Endometrium (tissue), 2 donors: ENCODE results near the gene LASP1.

Source experiments
- FAIRE-seq: peaks from 2 replicates; lab custom pipeline; 2012; peaks lifted over from hg19 to GRCh38; lab: Jason Lieb, UNC
- donor health status: control.
- donor health status: control.

The LASP1 gene

DNA sequence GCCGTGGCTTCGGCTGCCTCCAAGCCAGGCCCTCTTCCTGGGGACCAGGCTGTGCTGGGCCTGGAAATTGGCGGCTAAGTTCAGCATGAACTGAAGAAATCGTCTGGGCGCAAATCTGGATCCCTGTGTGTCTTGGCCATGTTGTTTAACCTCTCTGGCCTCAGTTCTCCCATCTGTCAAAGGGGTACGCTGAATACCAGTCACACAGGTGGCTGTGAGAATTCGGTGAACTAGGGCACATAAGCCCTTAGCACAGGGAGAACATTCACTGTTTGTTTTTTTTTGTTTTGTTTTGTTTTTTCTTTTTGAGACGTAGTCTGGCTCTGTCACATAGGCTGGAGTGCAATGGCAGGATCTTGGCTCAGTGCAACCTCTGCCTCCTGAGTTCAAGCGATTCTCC lies 19.0 kb downstream of the LASP1 start:
- FAIRE-seq, result no peak

DNA sequence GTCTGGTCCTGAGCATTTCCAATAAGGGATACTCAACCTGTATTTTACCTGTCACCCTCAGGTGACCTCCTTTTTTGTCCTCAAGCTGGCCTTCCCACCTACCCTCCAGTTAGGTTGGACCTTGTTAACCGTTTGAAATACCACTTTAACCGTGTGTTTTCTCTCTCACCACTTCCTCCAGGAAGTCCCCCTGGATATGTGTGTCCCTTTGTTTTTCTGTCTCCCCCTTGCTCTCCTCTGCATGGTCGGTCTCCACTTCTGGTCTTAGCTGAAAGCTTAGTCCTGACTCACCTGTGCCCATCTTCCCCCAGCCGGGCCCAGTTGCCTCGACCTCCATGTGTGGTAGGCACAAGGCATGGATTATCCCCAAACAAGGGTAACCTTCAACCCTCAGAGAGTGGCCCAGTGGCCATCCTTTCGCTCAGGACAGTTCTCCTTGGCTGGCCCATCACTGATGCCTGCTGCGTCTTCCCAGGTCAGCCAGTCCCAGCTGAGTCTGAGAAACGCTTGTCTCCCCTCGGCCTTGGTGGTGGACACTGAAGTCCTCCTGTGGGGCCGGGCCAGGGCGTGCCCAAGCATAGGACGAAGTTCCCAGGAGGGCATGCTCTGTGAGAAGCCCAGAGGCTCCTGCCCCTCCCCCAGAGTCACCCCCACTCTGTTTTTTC lies 20.0 kb downstream of the LASP1 start:
- no peak for FAIRE-seq

DNA sequence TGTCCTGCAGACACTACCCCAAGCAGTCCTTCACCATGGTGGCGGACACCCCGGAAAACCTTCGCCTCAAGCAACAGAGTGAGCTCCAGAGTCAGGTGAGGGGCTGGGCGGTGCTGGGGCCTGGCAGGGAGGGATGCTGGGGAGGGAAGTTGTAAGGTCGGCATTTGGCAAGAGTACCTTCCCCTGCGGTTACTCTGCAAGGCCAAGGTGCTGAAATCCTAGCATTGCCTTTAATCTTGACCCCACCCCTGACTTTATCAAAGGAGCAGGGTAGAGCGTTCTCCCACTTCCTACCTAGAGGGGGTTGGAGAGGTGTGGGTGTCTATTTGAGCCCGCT lies 20.5 kb downstream of the LASP1 start:
- no peak for FAIRE-seq

DNA sequence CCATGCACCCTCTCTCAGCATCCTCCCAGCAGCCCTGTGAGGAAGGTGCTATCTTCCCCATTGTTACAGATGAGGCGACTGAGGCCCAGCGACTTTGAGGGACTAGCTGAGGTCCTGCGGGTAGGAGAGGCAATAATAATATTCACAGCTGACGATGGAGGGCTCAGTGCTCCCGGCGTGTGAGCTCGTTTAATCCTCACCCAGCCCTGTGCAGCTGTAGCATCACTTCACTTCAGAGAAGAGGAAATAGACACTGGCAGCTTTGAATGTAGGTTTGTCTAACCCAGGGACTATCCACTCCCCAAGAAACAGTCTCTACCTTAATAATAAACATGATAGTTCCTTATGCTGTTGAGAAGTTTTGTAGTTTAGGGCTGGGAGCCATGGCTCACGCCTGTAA lies 21.6 kb downstream of the LASP1 start:
- no peak for FAIRE-seq

DNA sequence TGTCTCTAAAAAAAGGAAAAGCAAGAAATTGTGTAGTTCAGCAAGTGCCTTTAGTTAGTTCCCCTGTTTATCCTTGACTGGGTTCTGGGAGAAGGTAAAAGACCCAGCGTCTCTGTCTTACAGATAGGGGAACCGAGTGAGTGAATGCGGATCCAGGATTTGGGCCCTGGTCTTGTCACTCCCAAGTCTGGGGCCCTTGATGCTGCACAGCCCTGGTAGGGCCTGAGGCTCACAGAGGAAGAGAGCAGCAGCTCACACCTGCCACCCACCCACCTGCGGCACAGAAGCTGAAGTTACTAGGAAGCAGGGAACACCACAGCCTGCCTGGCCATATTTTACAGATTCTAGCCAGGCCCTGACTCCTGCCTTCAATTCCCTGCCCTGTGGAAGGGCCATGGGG lies 22.2 kb downstream of the LASP1 start:
- FAIRE-seq, result no peak

DNA sequence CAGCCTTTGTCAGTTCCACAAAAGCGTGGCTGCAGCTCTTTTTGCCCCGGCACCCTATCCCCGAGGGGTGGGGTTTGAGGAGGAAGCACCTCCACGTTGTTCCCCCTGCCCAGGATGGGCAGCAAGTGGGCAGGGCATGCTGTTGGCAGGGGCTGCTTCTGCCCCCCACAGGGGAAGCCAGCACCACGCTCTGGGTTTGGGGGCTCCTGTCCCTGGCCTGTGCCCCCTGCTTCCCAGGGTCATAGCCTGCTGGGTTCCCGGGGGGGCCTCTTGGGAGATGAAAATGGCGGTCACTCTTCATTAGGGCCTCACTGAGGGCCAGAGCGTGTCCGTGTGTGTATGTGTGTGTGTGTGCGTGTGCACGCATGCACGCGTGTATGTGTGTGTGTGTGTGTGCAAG lies 22.8 kb downstream of the LASP1 start:
- FAIRE-seq, result no peak

DNA sequence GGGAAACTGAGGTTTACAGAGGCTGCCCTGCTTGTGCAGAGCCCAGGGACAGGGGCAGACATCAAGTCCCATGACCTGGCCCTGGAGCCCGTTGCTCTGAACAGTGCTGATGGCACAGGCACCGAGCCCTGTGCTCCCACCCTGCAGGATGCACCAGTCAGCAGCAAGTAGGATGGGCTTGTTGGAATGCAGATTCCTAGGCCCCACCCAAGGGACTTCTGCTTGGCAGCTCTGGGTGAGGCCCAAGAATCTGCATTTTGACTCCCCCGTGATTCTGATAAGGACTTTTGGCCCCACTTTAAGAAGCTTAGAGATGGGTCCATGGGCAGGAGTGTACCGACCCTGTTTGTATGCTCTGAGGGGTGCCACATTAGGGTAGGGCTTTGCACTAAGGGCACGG lies 23.3 kb downstream of the LASP1 start:
- no peak for FAIRE-seq

DNA sequence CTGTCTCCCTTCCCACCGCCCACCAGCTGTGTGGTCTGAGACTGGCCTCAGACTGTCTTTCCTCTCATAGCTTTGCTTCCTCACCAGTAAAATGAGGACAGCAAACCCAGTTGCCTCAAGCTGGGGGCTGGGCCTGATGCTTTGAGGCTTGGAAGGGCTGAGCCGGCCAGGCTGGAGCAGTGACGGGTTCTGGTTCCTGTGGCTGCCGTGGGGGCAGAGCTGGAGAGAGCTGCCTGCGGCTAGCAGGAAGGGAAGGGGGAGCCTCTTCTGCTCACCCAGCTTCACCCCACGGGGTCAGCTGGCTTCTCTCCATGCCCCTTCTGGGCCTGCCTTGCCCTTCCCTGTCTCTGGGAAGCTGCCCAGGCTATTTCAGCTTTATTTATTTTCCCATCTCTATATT lies 23.7 kb downstream of the LASP1 start:
- no peak for FAIRE-seq

DNA sequence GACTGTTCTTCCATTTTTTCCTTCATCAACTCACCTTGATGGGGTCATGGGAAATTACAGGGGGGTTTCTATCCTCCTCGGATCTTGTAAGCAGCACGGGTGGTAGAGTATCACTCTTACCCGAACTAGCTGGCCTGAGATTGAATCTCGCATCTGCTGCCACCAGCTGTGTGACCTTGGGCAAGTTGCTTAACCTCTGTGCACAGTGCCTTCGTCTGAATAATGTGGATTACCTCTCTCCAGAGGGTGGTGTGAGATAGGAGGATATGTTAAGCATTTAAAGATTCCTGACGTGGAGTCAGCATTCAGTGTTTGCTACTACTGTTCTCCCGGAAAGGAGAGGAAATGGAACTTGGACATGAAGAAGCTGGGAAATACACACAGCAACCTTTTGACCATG lies 24.4 kb downstream of the LASP1 start:
- no peak for FAIRE-seq

DNA sequence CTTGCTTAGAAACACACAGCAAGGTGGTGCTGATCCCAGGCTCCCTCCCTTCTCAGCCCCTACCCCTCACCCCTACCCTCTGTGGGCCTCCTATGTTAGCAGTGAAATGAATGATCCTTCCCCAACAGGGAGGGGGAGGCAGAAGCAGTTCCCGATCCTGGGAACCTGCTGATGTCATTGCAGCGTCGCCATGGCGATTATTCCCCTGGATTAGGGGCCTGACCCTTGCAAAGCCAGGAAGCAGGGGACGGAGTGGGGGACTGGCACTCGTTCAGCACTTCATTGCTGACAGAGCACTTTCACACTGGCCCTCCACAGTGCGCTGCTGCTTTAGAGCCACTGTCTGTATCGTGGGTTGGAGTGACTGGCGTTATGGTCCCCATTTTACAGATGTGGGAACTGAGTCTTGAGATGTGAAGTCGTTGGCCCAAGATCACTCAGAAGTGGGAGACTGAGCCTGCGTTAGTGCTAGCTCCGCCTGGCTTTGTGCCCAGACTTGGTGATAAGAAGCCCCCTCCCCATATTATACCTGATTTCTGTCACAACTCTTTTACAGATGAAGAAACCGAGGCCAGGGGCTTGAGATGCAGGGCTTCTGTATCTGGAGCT lies 26.6 kb downstream of the LASP1 start:
- no peak for FAIRE-seq

DNA sequence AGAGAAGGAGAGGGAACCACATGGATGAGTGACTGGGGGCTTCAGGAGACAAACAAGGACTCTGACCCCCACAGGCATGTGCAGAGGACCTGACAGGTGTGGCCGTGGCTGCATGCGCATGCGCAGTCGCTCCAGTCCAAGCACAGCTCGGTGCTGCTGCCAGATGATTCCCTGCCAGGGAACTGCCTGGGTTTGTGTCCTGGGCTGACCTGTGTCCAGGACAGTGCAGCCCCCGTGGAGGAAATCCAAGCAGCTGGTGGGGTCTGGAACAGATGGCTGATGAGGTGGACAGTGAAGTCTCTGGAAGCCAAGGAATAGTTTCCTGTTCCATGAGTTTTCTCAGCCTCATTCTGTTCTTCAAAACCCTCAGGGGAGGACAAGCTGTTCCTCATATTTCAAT lies 27.3 kb downstream of the LASP1 start:
- no peak for FAIRE-seq

DNA sequence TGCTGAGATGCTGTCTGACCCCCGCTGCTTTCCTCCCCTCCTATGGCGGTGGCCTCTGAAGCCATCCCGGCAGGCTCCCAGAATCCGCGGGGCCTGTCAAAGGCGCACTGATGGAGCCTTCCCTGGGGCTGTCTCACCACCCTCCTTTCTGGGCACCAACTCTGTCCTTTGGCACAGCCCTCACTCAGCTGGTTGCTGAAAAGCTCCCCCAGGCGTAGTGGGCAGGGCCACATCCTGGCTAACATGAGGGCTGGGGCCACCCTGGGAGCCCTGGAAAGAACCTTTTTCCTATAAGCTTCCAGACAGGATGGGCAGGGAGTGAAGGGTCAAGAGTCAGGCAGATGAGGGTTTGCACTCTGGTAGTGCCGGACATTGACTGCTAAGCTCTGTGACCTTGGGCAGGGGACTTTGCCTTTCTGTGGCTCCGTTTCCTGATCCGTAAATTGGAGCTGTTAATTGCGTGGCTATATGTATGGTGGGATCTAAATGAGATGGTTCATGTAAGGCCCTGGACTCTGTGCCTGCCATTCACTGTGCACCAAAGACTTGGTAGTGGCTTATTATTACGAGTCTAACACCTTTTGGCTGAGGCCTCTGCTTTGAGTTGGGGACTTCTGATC lies 27.9 kb downstream of the LASP1 start:
- FAIRE-seq, result no peak

DNA sequence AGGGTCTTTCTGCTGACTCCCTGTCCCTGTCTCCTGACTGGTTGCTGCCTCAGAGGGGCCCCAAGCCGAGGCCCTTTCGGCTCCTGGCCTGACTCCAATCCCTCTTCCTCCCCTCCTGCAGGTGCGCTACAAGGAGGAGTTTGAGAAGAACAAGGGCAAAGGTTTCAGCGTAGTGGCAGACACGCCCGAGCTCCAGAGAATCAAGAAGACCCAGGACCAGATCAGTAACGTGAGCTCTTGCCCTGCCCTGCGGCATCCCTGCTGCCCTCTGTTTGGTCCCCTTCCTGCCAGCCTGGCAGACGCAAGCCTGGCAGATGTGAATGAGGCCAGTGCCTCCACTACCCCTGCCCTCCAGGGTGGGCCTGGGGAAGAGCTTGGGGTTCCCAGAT lies 28.4 kb downstream of the LASP1 start:
- no peak for FAIRE-seq

DNA sequence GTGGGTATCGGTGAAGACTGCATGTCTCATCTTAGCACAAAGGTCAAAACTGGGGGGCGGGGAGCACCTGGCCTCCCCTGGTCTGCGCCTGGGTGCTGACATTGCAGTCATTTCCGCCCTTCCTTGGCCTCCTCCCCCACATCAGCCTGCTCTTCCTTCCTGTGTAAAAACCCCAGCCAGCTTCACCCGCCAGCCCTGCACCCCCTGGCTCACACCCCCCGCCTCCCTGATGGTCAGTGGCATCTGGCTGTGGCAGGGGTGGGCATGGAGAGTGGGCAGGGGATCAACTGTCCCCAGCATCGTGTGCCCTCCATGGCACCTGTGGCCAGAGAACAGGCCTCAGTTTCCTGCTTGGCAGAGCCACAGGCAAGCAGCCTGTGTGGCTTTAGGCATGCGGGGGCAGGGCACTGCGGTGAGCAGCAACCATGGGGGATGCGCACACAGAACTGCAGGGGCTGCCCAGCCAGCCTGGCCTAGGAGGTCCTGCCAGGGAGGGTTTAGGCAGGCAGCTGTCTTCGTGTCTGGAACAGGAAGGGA lies 29.0 kb downstream of the LASP1 start:
- FAIRE-seq, result no peak

DNA sequence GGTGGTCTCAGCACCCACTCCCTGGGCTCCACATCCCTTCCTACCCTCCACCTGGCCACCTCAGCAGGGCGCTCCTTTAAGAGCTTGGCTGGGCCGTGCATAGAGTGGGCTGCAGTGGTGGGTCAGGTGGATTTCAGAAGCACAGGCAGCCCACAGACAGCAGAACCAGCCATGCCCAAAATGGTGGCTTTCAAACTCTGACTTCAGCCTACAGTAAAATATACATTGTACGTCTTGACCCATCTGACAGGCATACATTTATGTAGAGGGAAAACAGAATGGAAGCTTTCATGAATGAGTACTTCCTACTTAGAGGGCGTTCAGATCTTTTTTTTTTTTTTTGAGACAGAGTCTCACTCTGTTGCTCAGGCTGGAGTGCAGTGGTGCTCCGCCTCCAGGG lies 29.6 kb downstream of the LASP1 start:
- no peak for FAIRE-seq

DNA sequence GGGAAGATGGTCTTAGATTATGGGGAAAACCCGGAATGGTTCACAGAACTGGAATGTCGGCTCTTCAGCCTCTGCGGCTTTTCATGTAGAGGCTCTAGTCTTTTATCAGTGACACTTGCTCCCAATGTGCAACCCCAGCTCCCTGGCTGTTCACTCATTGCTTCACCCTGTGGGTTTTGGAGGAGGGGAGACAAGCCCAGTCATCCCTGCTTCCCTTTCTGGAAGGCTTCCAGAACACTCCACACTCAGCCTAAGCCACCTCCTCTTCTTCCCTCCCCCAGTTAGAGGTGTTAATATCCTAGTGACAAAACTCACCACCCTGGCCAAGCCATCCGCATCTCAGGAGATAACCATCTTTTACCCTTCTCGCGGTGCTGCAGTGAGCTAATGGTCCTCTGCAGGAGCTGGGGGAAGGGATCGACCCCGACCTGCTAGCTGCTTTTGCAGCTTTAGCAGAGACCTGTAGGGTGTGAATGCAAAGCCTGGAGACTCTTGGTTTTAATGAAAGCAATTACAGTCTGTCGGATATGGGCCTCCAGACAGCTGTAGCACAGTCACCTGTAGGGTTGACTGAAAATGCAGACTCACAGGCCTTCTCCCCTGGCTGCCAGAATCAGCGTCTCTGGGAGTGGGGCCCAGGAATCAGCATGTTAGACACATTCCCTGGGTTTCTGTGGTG lies 31.3 kb downstream of the LASP1 start:
- no peak for FAIRE-seq

DNA sequence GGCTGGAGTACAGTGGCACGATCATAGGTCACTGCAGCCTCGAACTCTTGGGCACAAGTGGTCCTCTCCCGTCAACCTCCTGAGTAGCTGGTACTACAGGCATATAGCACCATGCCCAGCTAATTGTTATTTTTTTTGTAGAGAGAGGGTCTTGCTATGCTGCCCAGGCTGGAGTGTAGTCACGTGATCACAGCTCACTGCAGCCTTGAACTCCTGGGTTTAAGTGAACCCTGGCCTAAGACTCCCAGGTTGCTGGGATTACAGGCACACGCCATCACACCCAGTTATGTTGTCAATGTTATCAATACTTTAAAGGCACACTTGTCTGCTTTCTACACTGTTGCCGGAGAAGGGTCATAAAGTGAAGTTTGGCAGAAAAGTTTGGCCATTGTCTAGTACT lies 33.5 kb downstream of the LASP1 start:
- no peak for FAIRE-seq

DNA sequence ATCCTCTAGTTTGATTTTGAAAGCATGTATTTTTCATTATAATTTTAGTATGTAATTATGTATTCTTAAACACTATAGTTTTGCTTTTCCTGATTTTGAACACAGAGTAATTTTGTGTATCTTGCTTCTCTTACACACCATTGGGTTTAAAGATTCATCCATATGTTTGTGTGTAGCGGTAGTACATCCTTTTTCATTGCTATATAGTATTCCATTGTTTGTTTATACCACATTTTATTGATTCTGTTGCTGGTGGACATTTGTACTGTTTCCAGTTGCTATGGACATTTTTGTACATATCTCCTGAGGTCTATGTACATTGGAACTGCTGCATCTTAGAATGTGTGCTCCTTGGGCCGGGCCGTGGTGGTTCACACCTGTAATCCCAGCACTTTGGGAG lies 35.0 kb downstream of the LASP1 start:
- no peak for FAIRE-seq

DNA sequence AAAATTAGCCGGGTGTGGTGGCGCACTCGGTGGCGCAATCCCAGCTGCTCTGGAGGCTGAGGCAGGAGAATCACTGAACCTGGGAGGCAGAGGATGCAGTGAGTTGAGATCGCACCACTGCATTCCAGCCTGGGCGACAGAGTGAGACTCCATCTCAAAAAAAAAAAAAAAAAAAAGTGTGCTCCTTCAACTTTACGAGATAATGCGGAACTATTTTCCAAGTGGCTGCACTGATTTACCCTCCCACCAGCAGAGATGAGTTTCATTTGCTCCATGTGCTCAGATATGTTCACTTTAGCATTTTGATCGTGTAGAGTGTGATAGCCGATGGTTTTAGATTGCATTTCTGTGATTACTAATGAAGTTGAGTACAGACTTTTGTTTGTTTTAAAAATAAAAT lies 35.5 kb downstream of the LASP1 start:
- no peak for FAIRE-seq

DNA sequence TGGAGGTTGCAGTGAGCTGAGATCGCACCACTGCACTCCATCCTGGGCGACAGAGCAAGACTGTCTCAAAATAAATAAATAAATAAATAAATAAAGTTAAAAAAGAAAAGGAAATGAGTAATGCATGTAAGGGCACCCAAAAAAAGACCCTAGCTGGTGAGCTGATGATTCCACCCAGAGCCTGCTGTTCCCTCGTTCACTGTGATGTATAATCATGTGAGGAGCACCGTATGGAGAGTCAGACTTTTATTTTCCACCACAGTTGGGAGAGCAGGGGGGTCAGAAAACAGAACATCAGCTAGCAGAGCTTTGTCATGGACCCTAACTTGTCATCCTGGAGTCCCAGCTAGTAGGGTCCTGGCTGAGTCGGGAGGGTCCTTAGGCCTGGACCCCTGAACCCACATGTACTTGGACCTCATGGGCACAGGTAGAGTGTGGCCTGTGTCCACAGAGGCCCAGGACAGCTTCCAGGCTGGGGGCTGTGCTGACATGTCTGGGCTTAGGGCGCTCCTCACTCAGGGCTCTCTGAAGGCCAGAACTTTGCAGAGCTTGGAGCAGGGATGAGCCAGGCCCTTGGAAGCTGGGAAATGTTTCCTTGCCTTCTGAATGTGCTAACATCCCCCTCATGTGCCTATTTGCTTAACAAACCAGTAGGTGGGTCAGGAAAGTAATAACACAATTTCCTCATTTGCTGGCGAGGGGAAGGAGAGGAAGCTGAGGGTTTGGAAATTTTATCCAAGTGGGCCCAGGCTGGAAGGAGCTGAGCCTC lies 36.8 kb downstream of the LASP1 start:
- no peak for FAIRE-seq

DNA sequence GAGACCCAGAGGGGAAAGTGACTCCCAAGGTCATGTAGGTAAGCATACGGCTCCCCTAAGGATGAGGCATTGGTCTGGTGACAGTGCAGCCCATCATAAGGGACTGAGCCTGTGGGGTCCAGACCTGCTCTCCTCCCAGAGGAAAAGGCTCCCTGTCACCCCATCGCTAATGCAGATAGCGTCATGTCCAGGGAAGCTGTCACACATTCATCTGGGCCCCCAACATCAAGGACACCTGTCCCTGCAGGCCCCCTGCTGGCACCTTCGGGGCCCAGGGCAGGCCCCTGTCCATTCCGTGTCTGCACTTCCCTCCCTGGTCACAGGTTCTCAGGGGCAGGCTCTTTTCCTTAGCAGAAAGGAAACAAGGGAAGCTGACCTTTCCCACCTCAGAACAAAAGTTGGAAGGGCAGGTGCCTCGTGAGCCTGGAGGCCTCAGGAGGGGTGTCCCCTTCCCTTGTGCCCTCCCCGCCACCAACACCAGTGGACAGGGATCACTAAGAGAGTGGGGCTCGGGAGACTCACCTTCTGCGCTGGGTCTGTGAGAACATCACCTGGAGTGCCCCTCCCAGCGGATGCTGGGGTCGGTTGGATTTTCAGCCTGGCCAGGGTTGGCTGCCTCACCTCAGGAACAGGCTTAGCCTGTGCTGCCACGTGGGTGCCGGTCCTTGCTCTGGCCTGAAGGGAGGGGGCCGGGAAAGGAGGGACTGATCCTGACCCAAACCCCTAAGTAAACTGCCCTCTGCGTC lies 38.2 kb downstream of the LASP1 start:
- FAIRE-seq, result no peak

DNA sequence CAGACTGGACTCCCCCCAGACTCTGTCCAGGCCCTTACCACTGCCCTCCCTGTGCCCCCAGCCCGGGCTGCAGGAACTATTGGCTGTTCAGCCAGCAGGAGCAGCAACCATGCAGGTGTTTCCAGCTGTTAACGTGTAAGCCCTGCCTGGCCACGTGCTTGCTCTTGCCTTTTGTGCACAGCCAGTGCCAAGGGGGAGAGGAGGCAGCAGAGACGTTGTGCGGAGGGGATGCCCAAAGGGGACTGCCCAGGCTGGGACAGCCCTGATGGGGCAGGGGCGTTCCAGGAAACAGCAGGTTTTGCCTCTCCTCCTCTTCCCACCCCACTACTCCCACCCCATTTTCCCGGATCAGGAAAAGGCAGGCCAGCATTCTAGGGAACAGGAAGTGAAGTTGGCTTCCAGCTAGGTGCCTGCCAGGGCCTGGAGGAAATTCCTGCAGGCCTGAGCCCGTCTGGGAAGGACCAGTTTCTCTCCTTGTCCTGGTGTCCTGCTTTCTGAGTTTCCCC lies 38.9 kb downstream of the LASP1 start:
- FAIRE-seq, result no peak
